ENCODE results near the gene PCGF3.

PCGF3 gene

GRCh38 chr4:808860-809570 lies 103.4 kb downstream of the PCGF3 start:
- H3K79me2 ChIP-seq (ENCODE audit: insufficient read depth, low read length): no peaks in the 10 kb centered on the region
- H3K27me3 ChIP-seq (ENCODE audit: low read length): no peaks in the 10 kb centered on the region
- H3K4me3 ChIP-seq (ENCODE audit: insufficient read depth, low read length, poor library complexity, severe bottlenecking): no peak overlapping the region
- H3K9me3 ChIP-seq (ENCODE audit: insufficient read depth, low read length): no peaks in the 10 kb centered on the region
- H3K4me2 ChIP-seq (ENCODE audit: low read depth, low read length, poor library complexity, severe bottlenecking): no peak overlapping the region
- H3F3A ChIP-seq (ENCODE audit: insufficient read depth): no peaks in the 10 kb centered on the region
- no peak overlapping the region for H3K27ac ChIP-seq (ENCODE audit: low read depth, low read length)
- no peaks in the 10 kb centered on the region for H3K36me3 ChIP-seq (ENCODE audit: low read length)
- no peak overlapping the region for H2AFZ ChIP-seq (ENCODE audit: low read depth, low read length, severe bottlenecking)
- H4K20me1 ChIP-seq (ENCODE audit: low read depth, low read length): no peaks in the 10 kb centered on the region
- no peak overlapping the region for H3K9ac ChIP-seq (ENCODE audit: low read length)
- no peaks in the 10 kb centered on the region for H3K9me2 ChIP-seq (replicated peaks; ENCODE audit: insufficient read depth, low read length)
- no peak for TF ChIP-seq CTCF (IDR thresholded peaks at IDR 0.05; ENCODE audit: insufficient read depth, low read length, poor library complexity, severe bottlenecking)
- no peak for TF ChIP-seq EZH2phosphoT487 (conservative IDR thresholded peaks at IDR 0.05; ENCODE audit: low read length)

GRCh38 chr4:813900-814299 lies 108.3 kb downstream of the PCGF3 start:
- 0 out of 2 replicates have a peak, but pooled peaks cover 3% of the 10 kb centered on the region for H3F3A ChIP-seq (ENCODE audit: insufficient read depth)
- H3K4me3 ChIP-seq (ENCODE audit: insufficient read depth, low read length, poor library complexity, severe bottlenecking): no peak overlapping the region
- no peaks in the 10 kb centered on the region for H3K79me2 ChIP-seq (ENCODE audit: insufficient read depth, low read length)
- H3K9ac ChIP-seq (ENCODE audit: low read length): no peak overlapping the region
- no peaks in the 10 kb centered on the region for H4K20me1 ChIP-seq (ENCODE audit: low read depth, low read length)
- no peaks in the 10 kb centered on the region for H3K36me3 ChIP-seq (ENCODE audit: low read length)
- no peak overlapping the region for H3K4me2 ChIP-seq (ENCODE audit: low read depth, low read length, poor library complexity, severe bottlenecking)
- no peak overlapping the region for H3K27ac ChIP-seq (ENCODE audit: low read depth, low read length)
- no peaks in the 10 kb centered on the region for H3K27me3 ChIP-seq (ENCODE audit: low read length)
- no peaks in the 10 kb centered on the region for H3K9me2 ChIP-seq (replicated peaks; ENCODE audit: insufficient read depth, low read length)
- H3K9me3 ChIP-seq (ENCODE audit: insufficient read depth, low read length): no peaks in the 10 kb centered on the region
- TF ChIP-seq EZH2phosphoT487 (conservative IDR thresholded peaks at IDR 0.05; ENCODE audit: low read length): no peak
- TF ChIP-seq CTCF (IDR thresholded peaks at IDR 0.05; ENCODE audit: insufficient read depth, low read length, poor library complexity, severe bottlenecking): no peak
- no peak overlapping the region for H2AFZ ChIP-seq (ENCODE audit: low read depth, low read length, severe bottlenecking)

- TF ChIP-seq CTCF (IDR thresholded peaks at IDR 0.05; ENCODE audit: insufficient read depth, low read length, poor library complexity, severe bottlenecking): no peak
- no peak for TF ChIP-seq EZH2phosphoT487 (conservative IDR thresholded peaks at IDR 0.05; ENCODE audit: low read length)
- Histone ChIP-seq H4K20me1 (ENCODE audit: low read depth, low read length) (no peaks in the 10 kb centered on the region), H3K9ac (ENCODE audit: low read length) (no peak overlapping the region), H3K9me2 (replicated peaks; ENCODE audit: insufficient read depth, low read length) (no peaks in the 10 kb centered on the region), H3K27me3 (ENCODE audit: low read length) (no peaks in the 10 kb centered on the region), H3K4me2 (ENCODE audit: low read depth, low read length, poor library complexity, severe bottlenecking) (no peak overlapping the region), H3K9me3 (ENCODE audit: insufficient read depth, low read length) (no peaks in the 10 kb centered on the region), H3K4me3 (ENCODE audit: insufficient read depth, low read length, poor library complexity, severe bottlenecking) (no peak overlapping the region), H3K79me2 (ENCODE audit: insufficient read depth, low read length) (no peaks in the 10 kb centered on the region), H3K36me3 (ENCODE audit: low read length) (no peaks in the 10 kb centered on the region), H3F3A (ENCODE audit: insufficient read depth) (0 out of 2 replicates have a peak, but pooled peaks cover 3% of the 10 kb centered on the region), H2AFZ (ENCODE audit: low read depth, low read length, severe bottlenecking) (no peak overlapping the region), H3K27ac (ENCODE audit: low read depth, low read length) (no peak overlapping the region)
These were observed 108.7 kb downstream of the PCGF3 start for GRCh38 chr4:814312-814850.
